Activated B cell treated with CpG ODN at 0.5 μM for 24 hours (primary cell): Measurements from ENCODE around the gene SHROOM4. TPM values are rescaled to one million over a fixed set of nuclear protein-coding genes. Genes with fewer than 3 reads are reported as not detected.

Experiments
- ATAC-seq: fragments of 200-7000 bp; cut with Tn5 transposase; one replicate; pipeline ENCODE4 v1.10.0; 2021; ENCODE audit warnings: low read depth, mild to moderate bottlenecking, moderate library complexity
- CTCF ChIA-PET: fragments of 350-600 bp; sonication (Branson Sonifier 250); formaldehyde crosslinking; loops from one replicate; lab custom pipeline; 2021; ENCODE audit warnings: antibody characterized with exemption; lab: Charles Lee
- POLR2A ChIA-PET: fragments of 350-600 bp; sonication (Branson Sonifier 250); formaldehyde crosslinking; loops from one replicate; lab custom pipeline; 2021; ENCODE audit warnings: antibody characterized with exemption; lab: Charles Lee
- DNase-seq: peaks from one replicate; pipeline ENCODE4 v3.0.0; 2022
- H3K27ac Mint-ChIP-seq: one replicate; pipeline ENCODE4 v1.8.0; 2020; ENCODE audit warnings: mixed read lengths
- H3K27me3 Mint-ChIP-seq: one replicate; pipeline ENCODE4 v1.8.0; 2021; ENCODE audit warnings: mixed read lengths
- H3K36me3 Mint-ChIP-seq: one replicate; pipeline ENCODE4 v1.8.0; 2021; ENCODE audit warnings: low read depth, mixed read lengths
- H3K4me1 Mint-ChIP-seq: one replicate; pipeline ENCODE4 v1.8.0; 2021; ENCODE audit warnings: mixed read lengths
- H3K4me3 Mint-ChIP-seq: one replicate; pipeline ENCODE4 v1.8.0; 2020; ENCODE audit warnings: mild to moderate bottlenecking, mixed read lengths
- H3K9me3 Mint-ChIP-seq: one replicate; pipeline ENCODE4 v1.8.0; 2020; ENCODE audit warnings: mixed read lengths
- CTCF ChIP-seq: fragments of 200-600 bp; IDR thresholded peaks from one replicate; pipeline ENCODE4 v1.8.0; 2022; ENCODE audit warnings: antibody characterized with exemption, mild to moderate bottlenecking
- intact Hi-C: fragments of 100-400 bp; cut with micrococcal nuclease; formaldehyde crosslinking; loops from one replicate; pipeline ENCODE4 v1.15.1; 2024
- total RNA-seq: library from RNA; stranded (reverse); gene quantifications from 2 replicates; pipeline ENCODE4 v1.2.3, GENCODE V29; 2022

The SHROOM4 gene
- total RNA-seq, 1 donor from 2014 or later, result not detected

DNA sequence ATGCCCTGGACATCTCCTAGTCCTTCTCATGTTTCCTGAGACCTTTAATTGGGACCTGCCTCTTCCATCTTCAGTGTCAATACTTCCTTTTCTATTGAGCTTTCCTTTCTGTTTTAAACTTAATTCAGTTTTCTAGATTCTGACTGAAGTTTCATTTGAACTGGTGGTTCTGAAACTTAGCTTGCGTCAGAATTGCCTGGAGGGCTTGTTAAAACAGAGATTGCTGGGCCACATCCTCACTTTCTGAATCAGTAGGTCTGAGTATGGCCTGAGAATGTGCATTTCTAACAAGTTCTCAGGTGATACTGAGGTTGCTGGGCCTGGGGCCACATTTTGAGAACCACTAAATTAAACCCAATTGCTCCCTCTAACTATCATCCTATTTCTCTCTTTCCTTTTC, 191.2 kb downstream of the SHROOM4 start:
- H3K27me3 Mint-ChIP-seq, result no peaks in the 10 kb centered on the region
- no peak for TF ChIP-seq CTCF
- H3K4me3 Mint-ChIP-seq, result no peak overlapping the region
- no peak for ATAC-seq
- H3K27ac Mint-ChIP-seq, result no peak overlapping the region
- H3K4me1 Mint-ChIP-seq, result no peaks in the 10 kb centered on the region
- CTCF ChIA-PET, result no interaction called here
- DNase-seq, result no peak
- no peaks in the 10 kb centered on the region for H3K9me3 Mint-ChIP-seq
- no peaks in the 10 kb centered on the region for H3K36me3 Mint-ChIP-seq
- intact Hi-C loops, result no loop called here
- POLR2A ChIA-PET, result no interaction called here

DNA sequence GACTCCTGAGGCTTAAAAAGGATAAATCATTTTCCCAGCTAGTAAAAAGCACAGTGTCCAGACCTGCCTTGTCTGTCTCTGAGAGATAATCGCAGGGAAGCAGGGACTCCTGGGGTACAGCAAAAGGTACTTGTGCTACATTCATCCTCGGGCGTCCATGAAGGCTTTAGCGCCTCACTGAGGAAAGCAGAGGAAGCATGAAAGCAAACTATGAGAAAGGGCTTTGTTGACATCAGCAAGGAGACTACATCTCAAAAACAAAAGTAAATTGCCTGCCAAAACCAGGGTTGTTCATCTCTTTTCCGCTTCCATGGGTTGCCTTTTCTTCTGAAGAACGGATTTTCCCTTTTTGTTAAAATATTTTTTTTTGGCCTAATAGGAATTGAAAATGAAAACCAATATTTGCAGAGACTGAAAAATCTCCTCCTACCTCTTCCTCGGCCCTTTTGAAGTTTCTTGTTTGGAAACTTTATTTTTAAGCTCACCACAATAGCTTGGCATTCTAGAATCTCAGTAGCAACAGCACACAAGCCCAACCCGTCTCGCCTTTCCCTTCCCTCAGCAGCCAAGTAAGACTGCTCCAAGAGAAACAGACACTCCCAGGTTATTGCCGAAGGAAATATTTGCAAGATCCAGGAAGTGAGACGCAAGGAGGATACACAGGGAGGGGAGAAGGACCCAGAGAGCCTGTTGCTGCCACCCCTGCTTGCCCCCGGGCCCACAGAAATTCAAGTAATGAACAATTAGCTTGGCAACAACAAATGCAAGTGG, 195.0 kb downstream of the SHROOM4 start:
- POLR2A ChIA-PET, result no interaction called here
- intact Hi-C loops, result no loop called here
- Mint-ChIP-seq H3K4me1 (no peaks in the 10 kb centered on the region), H3K4me3 (no peak overlapping the region), H3K27ac (no peak overlapping the region), H3K9me3 (no peaks in the 10 kb centered on the region), H3K36me3 (no peaks in the 10 kb centered on the region), H3K27me3 (no peaks in the 10 kb centered on the region)
- ATAC-seq (no peak), DNase-seq (no peak)
- CTCF ChIA-PET, result no interaction called here
- no peak for TF ChIP-seq CTCF

GRCh38 chrX:50617183-50617582, 196.8 kb downstream of the SHROOM4 start:
- ATAC-seq (no peak), DNase-seq (no peak)
- no peak overlapping the region for H3K27ac Mint-ChIP-seq

DNA sequence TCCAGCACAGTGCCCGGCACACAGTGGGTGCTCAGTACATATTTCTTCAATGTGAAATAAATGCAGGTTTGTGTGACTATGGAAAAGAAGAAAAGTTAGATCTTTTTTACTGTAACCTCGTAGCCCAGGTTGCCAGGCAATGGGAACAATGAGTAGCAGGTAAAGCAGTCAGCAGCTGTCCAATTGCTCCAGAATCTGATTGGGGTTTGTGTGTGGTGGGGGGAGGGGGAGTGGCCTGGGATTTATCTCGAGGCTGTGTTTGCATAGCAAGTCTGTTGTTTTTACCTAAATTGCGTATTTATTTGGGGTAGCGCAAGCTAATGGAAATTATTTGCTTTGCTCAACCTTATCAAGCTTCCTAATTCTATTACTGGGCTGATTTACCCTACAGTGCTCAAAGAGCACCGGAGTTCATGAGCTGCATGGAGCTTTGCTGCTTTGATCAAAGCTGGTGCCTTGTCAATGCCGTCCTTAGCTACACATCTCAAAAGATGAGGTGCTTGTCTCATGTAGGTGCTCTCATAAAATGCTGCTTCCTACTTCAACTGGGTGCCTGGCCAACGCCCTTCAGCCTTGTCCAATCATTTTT, 198.3 kb downstream of the SHROOM4 start:
- no peak for DNase-seq
- no peaks in the 10 kb centered on the region for H3K4me1 Mint-ChIP-seq
- no peaks in the 10 kb centered on the region for H3K36me3 Mint-ChIP-seq
- ChIA-PET CTCF (no interaction called here), POLR2A (no interaction called here)
- no peak for ATAC-seq
- no peaks in the 10 kb centered on the region for H3K9me3 Mint-ChIP-seq
- H3K27me3 Mint-ChIP-seq, result no peaks in the 10 kb centered on the region
- intact Hi-C loops, result no loop called here
- H3K27ac Mint-ChIP-seq, result no peak overlapping the region
- no peak for TF ChIP-seq CTCF
- H3K4me3 Mint-ChIP-seq, result no peak overlapping the region

More at GRCh38 chrX:50617183-50617582, 196.8 kb downstream of the SHROOM4 start:
- Mint-ChIP-seq H3K27me3 (no peaks in the 10 kb centered on the region), H3K36me3 (no peaks in the 10 kb centered on the region), H3K4me3 (no peak overlapping the region), H3K9me3 (no peaks in the 10 kb centered on the region), H3K4me1 (no peaks in the 10 kb centered on the region)
- POLR2A ChIA-PET, result no interaction called here
- no peak for TF ChIP-seq CTCF
- CTCF ChIA-PET, result no interaction called here
- intact Hi-C loops, result no loop called here

GRCh38 chrX:50614460-50614859, 199.5 kb downstream of the SHROOM4 start:
- POLR2A ChIA-PET, result no interaction called here
- no peak for DNase-seq
- intact Hi-C loops, result no loop called here
- no peak for TF ChIP-seq CTCF
- Mint-ChIP-seq H3K27me3 (no peaks in the 10 kb centered on the region), H3K4me3 (no peak overlapping the region), H3K9me3 (no peaks in the 10 kb centered on the region), H3K27ac (no peak overlapping the region), H3K4me1 (no peaks in the 10 kb centered on the region), H3K36me3 (no peaks in the 10 kb centered on the region)
- no peak for ATAC-seq
- CTCF ChIA-PET, result no interaction called here
